H1 (cell line): ENCODE data around the gene POLR2I. TPM values are rescaled to one million over a fixed set of nuclear protein-coding genes. Genes with fewer than 3 reads are reported as not detected.

Experiments
- CTCF ChIA-PET: fragments of 300-600 bp; sonication (Branson Sonifier 250); formaldehyde crosslinking; loops from one replicate; lab custom pipeline; 2021; ENCODE audit not compliant: partially characterized antibody; lab: Charles Lee
- POLR2A ChIA-PET: fragments of 300-600 bp; sonication (Branson Sonifier 250); formaldehyde crosslinking; loops from one replicate; lab custom pipeline; 2021; ENCODE audit warnings: inconsistent platforms; ENCODE audit not compliant: partially characterized antibody; lab: Charles Lee
- DNase-seq, 2 experiments: peaks; one replicate each; pipeline versions ENCODE4 v3.0.0 to v3.0.0-alpha.2; 2010 to 2022; ENCODE audit warnings: low spot score in 2 of 2, low read depth in 1 of 2, mixed read lengths in 1 of 2
- FAIRE-seq: peaks from 2 replicates; lab custom pipeline; 2011; peaks lifted over from hg19 to GRCh38; lab: Jason Lieb, UNC
- H2AFZ ChIP-seq: 2 replicates; pipeline ENCODE4 v1.8.1; 2012; ENCODE audit warnings: low read length, inconsistent platforms
- H2AK5ac ChIP-seq: 2 replicates; pipeline ENCODE4 v1.6.1; 2013; ENCODE audit warnings: low read depth, low read length
- H2BK120ac ChIP-seq: replicated peaks from 2 replicates; pipeline ENCODE3; 2013; ENCODE audit warnings: low read depth, low read length, inconsistent platforms
- H2BK12ac ChIP-seq: 2 replicates; pipeline ENCODE4 v1.6.1; 2013; ENCODE audit warnings: low read depth, low read length
- H2BK15ac ChIP-seq: 2 replicates; pipeline ENCODE4 v1.6.1; 2013; ENCODE audit warnings: low read length
- H2BK20ac ChIP-seq: 2 replicates; pipeline ENCODE4 v1.6.1; 2013; ENCODE audit warnings: low read length
- H2BK5ac ChIP-seq: 2 replicates; pipeline ENCODE4 v1.6.1; 2013; ENCODE audit warnings: low read depth, low read length
- H3K14ac ChIP-seq: 2 replicates; pipeline ENCODE4 v1.6.1; 2013; ENCODE audit warnings: inconsistent platforms; ENCODE audit not compliant: insufficient read length
- H3K18ac ChIP-seq: 2 replicates; pipeline ENCODE4 v1.6.1; 2013; ENCODE audit warnings: low read length; ENCODE audit errors: extremely low read depth
- H3K23ac ChIP-seq: 2 replicates; pipeline ENCODE4 v1.6.1; 2013; ENCODE audit warnings: inconsistent platforms; ENCODE audit not compliant: insufficient read length
- H3K23me2 ChIP-seq: 2 replicates; pipeline ENCODE4 v1.6.1; 2013; ENCODE audit warnings: low read depth, low read length
- H3K27ac ChIP-seq: 2 replicates; pipeline ENCODE4 v1.6.1; 2011; ENCODE audit warnings: low read depth, low read length, inconsistent platforms
- H3K27me3 ChIP-seq, 4 experiments: replicated peaks in 1 of 4; 1 replicate in 1 of 4; 2 replicates in 3 of 4; pipeline versions ENCODE4 v1.6.1 to v1.8.1; 2011 to 2013; ENCODE audit warnings: low read length in 3 of 4, mild to moderate bottlenecking in 3 of 4, inconsistent platforms in 2 of 4, mixed read lengths in 2 of 4, moderate library complexity in 1 of 4; ENCODE audit not compliant: control insufficient read depth in 3 of 4, insufficient read depth in 3 of 4; ENCODE audit errors: extremely low read depth in 1 of 4
- H3K36me3 ChIP-seq, 4 experiments: 2 replicates each; pipeline versions ENCODE4 v1.6.1 to v1.8.1; 2011 to 2013; ENCODE audit warnings: mild to moderate bottlenecking in 4 of 4, low read length in 3 of 4, moderate library complexity in 2 of 4, control low read depth in 1 of 4, inconsistent platforms in 1 of 4; ENCODE audit not compliant: insufficient read depth in 4 of 4, control insufficient read depth in 2 of 4
- H3K4ac ChIP-seq: replicated peaks from 2 replicates; pipeline ENCODE3; 2013; ENCODE audit warnings: low read length, low read depth, mixed read lengths, inconsistent platforms; ENCODE audit not compliant: insufficient read length
- H3K4me1 ChIP-seq, 4 experiments: replicated peaks in 1 of 4; 1 replicate in 1 of 4; 2 replicates in 3 of 4; pipeline versions ENCODE4 v1.6.1 to v1.8.1; 2011 to 2013; ENCODE audit warnings: low read length in 3 of 4, inconsistent platforms in 2 of 4, mixed read lengths in 1 of 4; ENCODE audit not compliant: insufficient read depth in 4 of 4, control insufficient read depth in 3 of 4
- H3K4me2 ChIP-seq, 2 experiments: 2 replicates each; pipeline versions ENCODE4 v1.6.1 to v1.8.1; 2011 to 2013; ENCODE audit warnings: low read depth in 2 of 2, low read length in 2 of 2, control low read depth in 1 of 2, inconsistent platforms in 1 of 2, mild to moderate bottlenecking in 1 of 2; ENCODE audit not compliant: insufficient read depth in 1 of 2
- H3K4me3 ChIP-seq, 4 experiments: fragments of 200-600, 300-600 bp in 1 of 4; sonication (generic), shearing (Covaris generic), sonication (Bioruptor Twin) in 1 of 4; 2 replicates each; pipeline versions ENCODE4 v1.5.1 to v1.8.1; 2011 to 2016; ENCODE audit warnings: low read length in 4 of 4, low read depth in 3 of 4, control low read depth in 2 of 4, inconsistent platforms in 2 of 4, mild to moderate bottlenecking in 2 of 4, mixed read lengths in 1 of 4, moderate library complexity in 1 of 4; ENCODE audit not compliant: insufficient read depth in 2 of 4; ENCODE audit errors: extremely low read depth in 1 of 4
- H3K56ac ChIP-seq: replicated peaks from 2 replicates; pipeline ENCODE3; 2013; ENCODE audit warnings: low read depth, mild to moderate bottlenecking, mixed read lengths, low read length, inconsistent platforms; ENCODE audit not compliant: insufficient read length
- H3K79me1 ChIP-seq: 2 replicates; pipeline ENCODE4 v1.6.1; 2013; ENCODE audit warnings: low read depth, low read length, control low read depth
- H3K79me2 ChIP-seq, 2 experiments: 2 replicates each; pipeline versions ENCODE4 v1.6.1 to v1.8.1; 2012 to 2013; ENCODE audit warnings: low read length in 2 of 2, mild to moderate bottlenecking in 2 of 2, inconsistent platforms in 1 of 2; ENCODE audit not compliant: insufficient read depth in 2 of 2, control insufficient read depth in 1 of 2
- H3K9ac ChIP-seq, 4 experiments: replicated peaks in 1 of 4; 1 replicate in 1 of 4; 2 replicates in 3 of 4; pipeline versions ENCODE4 v1.6.1 to v1.8.1; 2011 to 2013; ENCODE audit warnings: low read depth in 3 of 4, low read length in 3 of 4, control low read depth in 2 of 4, mild to moderate bottlenecking in 2 of 4, moderate library complexity in 2 of 4, inconsistent platforms in 1 of 4; ENCODE audit errors: extremely low read depth in 1 of 4
- H3K9me3 ChIP-seq, 2 experiments: 2 replicates each; pipeline versions ENCODE4 v1.6.1 to v1.8.1; 2012 to 2013; ENCODE audit warnings: mild to moderate bottlenecking in 2 of 2, moderate library complexity in 2 of 2, control low read depth in 1 of 2, inconsistent platforms in 1 of 2, low read depth in 1 of 2, low read length in 1 of 2, mixed read lengths in 1 of 2; ENCODE audit not compliant: insufficient read depth in 2 of 2
- H4K20me1 ChIP-seq, 2 experiments: replicated peaks in 1 of 2; 2 replicates each; pipeline versions ENCODE3 to v1.8.1; 2011 to 2013; ENCODE audit warnings: inconsistent platforms in 2 of 2, low read length in 2 of 2, mild to moderate bottlenecking in 1 of 2; ENCODE audit not compliant: insufficient read depth in 2 of 2, control insufficient read depth in 1 of 2
- H4K5ac ChIP-seq: 2 replicates; pipeline ENCODE4 v1.6.1; 2013; ENCODE audit warnings: low read length, low read depth, mixed read lengths, inconsistent platforms; ENCODE audit not compliant: insufficient read length
- H4K8ac ChIP-seq: 2 replicates; pipeline ENCODE4 v1.8.0; 2013; ENCODE audit warnings: mild to moderate bottlenecking, moderate library complexity, low read length, inconsistent platforms; ENCODE audit not compliant: insufficient read depth; ENCODE audit errors: extremely low read depth
- H4K91ac ChIP-seq: replicated peaks from 2 replicates; pipeline ENCODE3; 2013; ENCODE audit warnings: low read length, mixed read lengths, inconsistent platforms; ENCODE audit not compliant: insufficient read length
- CEBPB ChIP-seq: IDR thresholded peaks from 2 replicates; pipeline ENCODE4 v1.6.1; 2012; ENCODE audit warnings: low read depth, low read length
- CREB1 ChIP-seq: IDR thresholded peaks from 2 replicates; pipeline ENCODE4 v1.6.1; 2012; ENCODE audit warnings: inconsistent platforms
- NRF1 ChIP-seq: IDR thresholded peaks from 2 replicates; pipeline ENCODE4 v1.6.1; 2011; ENCODE audit warnings: mild to moderate bottlenecking, low read depth, low read length, improper control_type of control experiment
- PHF8 ChIP-seq: fragments of 200-600 bp; sonication (generic); conservative IDR thresholded peaks from 2 replicates; pipeline ENCODE4 v1.7.1; 2012; ENCODE audit warnings: low read depth, mild to moderate bottlenecking, inconsistent platforms, low read length, moderate library complexity
- POLR2AphosphoS5 ChIP-seq: IDR thresholded peaks from 2 replicates; pipeline ENCODE4 v1.6.1; 2011; ENCODE audit warnings: low read depth, low read length
- SIN3A ChIP-seq, 2 experiments: IDR thresholded peaks in 1 of 2; conservative IDR thresholded peaks in 1 of 2; 2 replicates each; pipeline ENCODE4 v1.6.1; 2011 to 2012; ENCODE audit warnings: low read length in 2 of 2, improper control_type of control experiment in 1 of 2, low read depth in 1 of 2, mild to moderate bottlenecking in 1 of 2
- SIX5 ChIP-seq: IDR thresholded peaks from 2 replicates; pipeline ENCODE4 v1.6.1; 2011; ENCODE audit warnings: mild to moderate bottlenecking, low read depth, low read length
- SP1 ChIP-seq: IDR thresholded peaks from 2 replicates; pipeline ENCODE4 v1.6.1; 2011; ENCODE audit warnings: low read depth, low read length
- SUZ12 ChIP-seq: fragments of 200-600 bp; sonication (generic); IDR thresholded peaks from 2 replicates; pipeline ENCODE4 v1.6.1; 2012; ENCODE audit warnings: mild to moderate bottlenecking, inconsistent platforms, low read length, moderate library complexity, mixed read lengths
- TAF7 ChIP-seq: optimal IDR thresholded peaks from 2 replicates; pipeline ENCODE3; 2011; ENCODE audit warnings: low read depth, mild to moderate bottlenecking, inconsistent platforms, low read length, moderate library complexity, borderline replicate concordance
- YY1 ChIP-seq: IDR thresholded peaks from 2 replicates; pipeline ENCODE4 v1.6.1; 2011; ENCODE audit warnings: low read depth, mild to moderate bottlenecking, low read length
- WGBS, 2 experiments: shearing (Covaris generic) in 1 of 2; methylation state at CpG; one replicate each; pipeline versions ENCODE4 v1.1.6 to v1.1.7; 2013 to 2015; ENCODE audit warnings: low lambda C conversion rate in 2 of 2, mixed read lengths in 2 of 2, inconsistent platforms in 1 of 2, low coverage in 1 of 2, missing lambda C conversion rate in 1 of 2; ENCODE audit not compliant: insufficient replicate concordance in 2 of 2, insufficient coverage in 1 of 2, insufficient read length in 1 of 2; ENCODE audit errors: extremely low coverage in 1 of 2, missing lambda C conversion rate in 1 of 2; 5-methylcytosine and 5-hydroxymethylcytosine counted together
- polyA plus RNA-seq, 7 experiments: library from polyadenylated mRNA; depleted of rRNA in 3 of 7; stranded (reverse) in 5 of 7; unstranded in 2 of 7; fragments of >200 nt in 5 of 7; fragments of 200-250 nt in 2 of 7; gene quantifications; 1 replicate in 5 of 7; 2 replicates in 1 of 7; 4 replicates in 1 of 7; pipeline versions ENCODE4 v1.2.1 to v1.2.3, GENCODE V29; 2011 to 2013; ENCODE audit warnings: missing spikeins in 2 of 7, mixed read lengths in 2 of 7
- total RNA-seq: library from RNA; stranded (reverse); fragmentation: NEBNext Ultra II Directional; extraction: Animal tissue kit (Norgen Biotek cat#: 25700); gene quantifications from 2 replicates; pipeline ENCODE4 v1.2.1, GENCODE V29; 2021

Gene POLR2I
- total and polyA plus RNA-seq, 2 of the 8 experiments (the other 6 are each of a cell fraction or from before 2014, with no cell fraction given): 143 to 150 TPM

- 10% methylated on average over 29 of the region's 59 CpGs; no CpG with 5 or more reads in 1 of the 2 experiments for WGBS, 2 experiments
- Histone ChIP-seq H2AK5ac (no peak within 1 kb of the TSS), H3K14ac (no peak within 1 kb of the TSS), H3K79me1 (peaks cover 15% of the 10 kb centered on the region), H3K27ac (peak within 1 kb of the TSS; percentile 76), H4K91ac (peak within 1 kb of the TSS; percentile 63), H4K5ac (peak within 1 kb of the TSS; percentile 79), H3K23me2 (peaks cover 10% of the 10 kb centered on the region), H3K9me3 (no peaks in the 10 kb centered on the region), H4K20me1 (peaks cover 3 to 9% of the 10 kb centered on the region in 2 experiments), H2BK12ac (0 out of 2 replicates have a peak within 1 kb of the TSS, but pooled peaks have one; percentile 68), H2AFZ (peak within 1 kb of the TSS; percentile 34; the same call in 1 of the 2 replicates), H3K9ac (peak within 1 kb of the TSS; percentile 39 to 86 (median 56)), H3K4me3 (peak within 1 kb of the TSS; percentile 73 to 96 (median 82)), H2BK120ac (no peak within 1 kb of the TSS), H3K4ac (peak within 1 kb of the TSS; percentile 40), H2BK5ac (peak within 1 kb of the TSS; percentile 89; the same call in 1 of the 2 replicates), H3K4me2 (peak within 1 kb of the TSS; percentile 76 to 94), H3K27me3 (no peaks in the 10 kb centered on the region), H3K23ac (no peak within 1 kb of the TSS), H3K79me2 (peaks cover 0 to 9% of the 10 kb centered on the region in 2 experiments; a peak in 1 of 4 replicates), H3K4me1 (peaks cover 4 to 26% (median 16%) of the 10 kb centered on the region in 4 experiments), H3K18ac (peak within 1 kb of the TSS; percentile 90), H4K8ac (0 out of 2 replicates have a peak within 1 kb of the TSS, but pooled peaks have one; percentile 37), H2BK15ac (no peak within 1 kb of the TSS; the same call in 1 of the 2 replicates), H3K36me3 (peaks cover 4 to 24% (median 12%) of the 10 kb centered on the region in 4 experiments; a peak in 5 of 8 replicates), H3K56ac (peak within 1 kb of the TSS; percentile 24), H2BK20ac (no peak within 1 kb of the TSS)
- POLR2A ChIA-PET: interaction anchor here (0.7 to 2.9 kb wide), 9 partner anchors 12 to 412 kb away, joined by 3 to 27 read pairs (median 4); partner anchors contain the start of genes THAP8 and ZNF260
- CTCF ChIA-PET: interaction anchor here (1.2 to 2.8 kb wide), 2 partner anchors 12 kb away, joined by 3 to 14 read pairs; no protein-coding TSS in a partner anchor
- DNase-seq (no peak), FAIRE-seq (no peak)
- peak; percentile 35 for TF ChIP-seq TAF7
- TF ChIP-seq YY1: peak; percentile 70; the same call in 1 of the 2 replicates
- TF ChIP-seq CEBPB: no peak
- no peak for TF ChIP-seq SUZ12
- no peak for TF ChIP-seq SIX5
- TF ChIP-seq SP1: no peak
- TF ChIP-seq PHF8: peak; percentile 70
- peak; percentile 37; the same call in 1 of the 2 replicates for TF ChIP-seq CREB1
- 0 out of 4 replicates have a peak, but pooled peaks of 1 of the 2 experiments have one; percentile 9 for TF ChIP-seq SIN3A (conservative IDR thresholded peaks at IDR 0.05 in 1 of 2, IDR thresholded peaks at IDR 0.05 in 1 of 2; ENCODE audit: low read depth in 1 of 2, low read length in 2 of 2)
- no peak for TF ChIP-seq NRF1
- no peak; the same call in 1 of the 2 replicates for TF ChIP-seq POLR2AphosphoS5
Observed at GRCh38 chr19:36115453-36116343, 1.0 kb upstream of the POLR2I start, which contains the start of gene TBCB. TBCB (plus strand) TSS chr19:36115468; CDS start chr19:36115561, 93 bp downstream.
